Endothelial cell of umbilical vein (primary cell): ENCODE data around the gene DCUN1D4.

Experiments
- CTCF ChIP-seq, 2 donors: IDR thresholded peaks; 1 replicate in 1 of 2; 2 replicates in 1 of 2; pipeline ENCODE4 v1.5.1; 2011; ENCODE audit warnings: low read length in 2 of 2, mild to moderate bottlenecking in 2 of 2, moderate library complexity in 2 of 2, control low read depth in 1 of 2, inconsistent platforms in 1 of 2, low read depth in 1 of 2; ENCODE audit not compliant: insufficient read depth in 1 of 2; ENCODE audit errors: extremely low read depth in 1 of 2
- POLR2AphosphoS5 ChIP-seq: IDR thresholded peaks from 2 replicates; pipeline ENCODE4 v1.6.1; 2012; ENCODE audit warnings: low read depth, mild to moderate bottlenecking, control low read depth, low read length, moderate library complexity; ENCODE audit not compliant: insufficient read depth

- TF ChIP-seq POLR2AphosphoS5, result no peak
- TF ChIP-seq CTCF (IDR thresholded peaks at IDR 0.05; ENCODE audit: extremely low read depth in 1 of 2, insufficient read depth in 1 of 2, low read depth in 1 of 2, low read length in 2 of 2), result no peak
These were observed 12.7 kb upstream of the DCUN1D4 start for GRCh38 chr4:51830156-51830720.
